ENCODE results near the gene FADD.

Gene FADD, protein sequence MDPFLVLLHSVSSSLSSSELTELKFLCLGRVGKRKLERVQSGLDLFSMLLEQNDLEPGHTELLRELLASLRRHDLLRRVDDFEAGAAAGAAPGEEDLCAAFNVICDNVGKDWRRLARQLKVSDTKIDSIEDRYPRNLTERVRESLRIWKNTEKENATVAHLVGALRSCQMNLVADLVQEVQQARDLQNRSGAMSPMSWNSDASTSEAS

DNA sequence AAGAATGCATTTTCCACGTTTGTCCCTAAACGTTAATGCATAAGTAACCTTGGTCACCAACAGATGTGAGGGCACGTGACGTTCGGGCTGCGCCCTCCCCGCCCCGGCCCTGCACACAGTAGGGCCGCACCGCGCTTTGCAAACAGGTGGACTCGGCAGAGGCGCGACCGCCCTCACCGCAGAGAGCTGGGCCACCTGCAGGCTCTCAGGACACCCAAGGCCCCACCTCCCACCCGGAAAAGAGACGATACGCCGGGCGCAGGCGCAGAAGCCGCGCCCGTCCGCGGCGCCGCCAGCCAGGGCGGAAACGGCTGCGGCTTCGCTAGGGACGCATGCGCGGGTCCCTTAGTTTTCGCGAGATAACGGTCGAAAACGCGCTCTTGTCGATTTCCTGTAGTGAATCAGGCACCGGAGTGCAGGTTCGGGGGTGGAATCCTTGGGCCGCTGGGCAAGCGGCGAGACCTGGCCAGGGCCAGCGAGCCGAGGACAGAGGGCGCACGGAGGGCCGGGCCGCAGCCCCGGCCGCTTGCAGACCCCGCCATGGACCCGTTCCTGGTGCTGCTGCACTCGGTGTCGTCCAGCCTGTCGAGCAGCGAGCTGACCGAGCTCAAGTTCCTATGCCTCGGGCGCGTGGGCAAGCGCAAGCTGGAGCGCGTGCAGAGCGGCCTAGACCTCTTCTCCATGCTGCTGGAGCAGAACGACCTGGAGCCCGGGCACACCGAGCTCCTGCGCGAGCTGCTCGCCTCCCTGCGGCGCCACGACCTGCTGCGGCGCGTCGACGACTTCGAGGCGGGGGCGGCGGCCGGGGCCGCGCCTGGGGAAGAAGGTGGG, at the start of gene FADD:
Gene FADD (plus strand): TSS at position 377 of the 831 bp plus-strand sequence. CDS start 164 bp downstream, at position 541.
- no peak for FAIRE-seq

DNA sequence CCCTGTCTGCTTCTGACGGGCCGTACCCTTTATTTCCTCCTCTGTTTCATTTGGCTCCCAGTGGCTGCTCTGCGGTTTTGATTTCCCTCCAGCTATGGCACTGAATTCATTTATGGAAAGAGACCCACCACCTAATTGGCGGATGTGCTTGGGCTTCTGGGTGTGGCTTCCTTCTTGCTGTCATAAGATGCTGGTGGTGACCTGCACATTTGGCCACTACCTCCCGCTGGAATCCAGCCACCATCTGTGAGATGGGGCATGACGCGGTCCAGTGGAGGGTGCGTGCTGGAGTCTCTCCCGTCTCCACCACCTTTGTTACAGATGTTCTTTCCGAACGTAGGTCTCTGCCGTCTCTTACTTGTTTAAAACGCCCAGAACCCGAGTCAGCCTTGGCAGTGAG, 47.7 kb upstream of the FADD start:
- no peak for FAIRE-seq

DNA sequence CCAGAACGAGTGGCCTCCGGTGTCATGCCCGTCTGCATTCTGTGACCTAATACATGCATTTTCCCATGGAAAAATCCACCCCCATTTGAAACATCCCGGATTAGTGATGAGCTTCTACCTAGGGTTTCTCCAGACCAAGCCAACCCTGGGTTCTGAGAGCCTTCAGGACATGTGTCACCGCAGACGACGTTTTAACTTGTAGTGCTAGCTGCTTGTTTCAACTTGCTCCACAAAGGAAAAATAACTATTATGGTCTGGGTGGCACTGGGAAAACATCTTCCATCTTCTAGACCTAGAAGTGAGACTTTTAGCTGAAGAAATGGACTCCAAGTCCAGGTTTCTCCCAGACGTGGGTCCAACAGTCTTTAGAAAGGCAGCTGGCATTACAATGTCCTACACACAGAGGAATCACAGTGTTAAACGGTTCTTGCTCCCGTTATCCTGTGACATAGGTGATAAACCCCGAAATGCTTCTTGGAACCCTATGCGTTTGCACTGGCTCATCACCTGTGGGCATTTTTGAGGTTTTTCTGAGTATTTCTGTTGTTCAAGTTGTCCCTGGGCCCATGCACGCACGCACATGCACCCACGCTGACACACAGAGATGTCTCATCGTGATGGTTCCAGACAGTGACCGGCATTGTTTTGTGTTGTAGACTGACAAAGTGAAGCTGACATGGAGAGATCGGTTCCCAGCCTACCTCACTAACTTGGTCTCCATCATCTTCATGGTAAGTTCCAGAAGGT, 46.6 kb upstream of the FADD start:
- no peak for FAIRE-seq

DNA sequence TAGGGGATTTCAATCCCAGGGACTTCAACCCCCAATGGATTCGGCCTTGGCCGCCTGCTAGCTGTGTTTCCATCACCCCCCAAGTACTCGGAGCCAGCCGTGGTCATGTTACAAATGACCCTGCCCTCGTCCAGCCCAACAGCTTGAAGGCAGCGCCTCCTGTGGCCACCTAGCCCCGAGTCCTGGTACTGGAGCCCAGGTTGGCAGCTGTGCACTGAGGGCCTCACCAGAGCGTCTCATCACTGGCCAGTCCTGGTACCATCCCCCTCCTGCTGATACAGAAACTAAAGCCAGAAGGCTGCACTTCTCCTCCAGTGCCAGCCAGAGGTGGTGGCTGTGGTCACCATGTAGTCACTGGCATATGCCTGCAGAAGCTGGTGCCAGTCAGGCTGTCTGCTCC, 44.9 kb upstream of the FADD start:
- no peak for FAIRE-seq

DNA sequence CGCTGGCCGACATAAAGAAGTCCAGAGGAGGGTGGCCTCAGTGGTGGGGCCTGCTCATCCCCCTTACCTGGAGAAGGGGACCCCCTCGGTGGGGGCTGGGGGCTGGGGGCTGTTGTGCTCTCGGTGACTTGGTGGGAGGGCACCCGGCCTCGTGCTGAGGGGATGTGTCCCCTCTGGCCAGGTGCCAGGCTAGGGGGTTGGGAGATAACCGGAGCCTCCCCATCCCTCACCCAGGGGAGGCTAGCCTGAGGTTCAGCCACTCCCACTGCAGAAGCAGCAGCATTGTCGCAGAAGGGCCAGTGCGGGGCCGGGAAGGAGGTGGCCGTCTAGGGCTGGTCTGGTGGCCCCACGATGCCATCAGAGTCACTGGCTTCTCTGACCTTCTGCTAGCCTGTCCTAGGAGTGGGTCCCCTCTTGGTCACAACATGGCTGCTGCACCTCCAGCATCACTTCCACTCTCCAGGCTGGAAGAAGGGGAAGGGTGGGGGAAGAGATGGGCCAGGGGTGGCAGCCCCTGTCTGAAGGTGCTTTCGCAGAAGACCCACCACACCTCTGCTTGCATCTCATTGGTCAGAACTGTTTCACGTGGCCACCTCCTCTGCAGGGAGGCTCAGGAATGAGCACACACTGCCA, 44.2 kb upstream of the FADD start:
- no peak for FAIRE-seq

DNA sequence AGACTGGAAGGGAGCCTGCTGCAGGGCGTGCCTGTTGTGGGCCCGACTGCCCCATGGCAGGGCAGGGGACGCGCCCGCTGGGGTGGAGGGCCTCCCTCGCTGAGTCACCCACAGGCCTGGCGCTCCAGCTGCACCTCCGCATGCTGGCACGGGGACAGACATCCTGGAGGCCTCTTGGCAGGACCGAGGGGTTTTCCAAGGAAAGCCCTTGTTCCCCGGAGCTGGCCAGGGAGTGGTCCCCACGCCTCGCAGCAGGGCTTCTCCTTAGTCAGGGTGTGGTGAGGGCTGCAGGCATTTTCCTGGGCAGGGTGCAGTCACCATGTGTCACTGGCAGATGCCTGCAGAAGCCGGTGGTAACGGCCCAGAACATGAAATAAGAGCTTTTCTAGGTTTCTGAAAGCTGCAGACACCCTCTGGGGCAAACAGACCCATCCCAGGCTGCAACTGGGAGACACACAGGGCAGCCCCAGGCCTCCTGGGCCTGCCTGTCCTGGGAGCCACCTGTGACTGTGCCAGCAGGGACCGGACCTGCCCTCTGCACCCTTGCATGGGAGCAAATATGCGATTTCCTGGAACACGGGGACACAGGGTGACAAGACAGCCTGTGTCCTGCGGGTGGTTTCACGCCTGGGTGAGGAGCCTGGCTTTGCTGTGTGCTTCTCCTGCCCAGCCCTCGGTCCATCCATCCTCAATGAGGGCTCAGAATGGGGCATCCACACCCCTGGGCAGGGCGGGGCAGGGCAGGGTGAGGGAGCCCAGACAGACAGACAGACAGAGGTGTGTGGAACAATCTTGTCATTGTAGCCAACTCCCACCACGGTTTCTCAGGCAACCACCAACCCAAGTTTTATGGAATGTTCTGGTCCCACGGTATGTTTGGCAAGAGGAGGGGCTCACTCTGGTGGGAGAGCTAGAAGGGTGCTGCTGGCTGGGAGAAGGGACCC, 43.2 kb upstream of the FADD start:
- no peak for FAIRE-seq

DNA sequence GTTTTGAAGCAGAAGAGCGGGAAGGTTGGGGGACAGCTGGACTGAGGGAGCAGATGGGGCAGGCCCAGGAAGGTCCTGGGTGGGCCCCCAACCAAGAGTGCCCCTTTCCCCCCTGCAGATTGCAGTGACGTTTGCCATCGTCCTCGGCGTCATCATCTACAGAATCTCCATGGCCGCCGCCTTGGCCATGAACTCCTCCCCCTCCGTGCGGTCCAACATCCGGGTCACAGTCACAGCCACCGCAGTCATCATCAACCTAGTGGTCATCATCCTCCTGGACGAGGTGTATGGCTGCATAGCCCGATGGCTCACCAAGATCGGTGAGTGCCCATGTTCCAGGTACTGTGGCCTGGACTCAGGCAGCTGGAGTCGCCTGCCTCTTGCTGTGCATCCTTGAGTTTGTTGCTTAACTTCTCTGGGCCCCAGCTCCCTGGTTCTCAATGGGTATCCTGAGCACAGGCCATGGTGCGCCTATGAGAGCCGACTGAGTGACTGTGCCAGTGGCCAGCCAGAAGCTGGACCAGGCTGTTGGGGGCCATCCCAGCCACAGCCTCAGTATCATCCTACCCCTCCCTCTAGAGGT, 42.0 kb upstream of the FADD start:
- no peak for FAIRE-seq

DNA sequence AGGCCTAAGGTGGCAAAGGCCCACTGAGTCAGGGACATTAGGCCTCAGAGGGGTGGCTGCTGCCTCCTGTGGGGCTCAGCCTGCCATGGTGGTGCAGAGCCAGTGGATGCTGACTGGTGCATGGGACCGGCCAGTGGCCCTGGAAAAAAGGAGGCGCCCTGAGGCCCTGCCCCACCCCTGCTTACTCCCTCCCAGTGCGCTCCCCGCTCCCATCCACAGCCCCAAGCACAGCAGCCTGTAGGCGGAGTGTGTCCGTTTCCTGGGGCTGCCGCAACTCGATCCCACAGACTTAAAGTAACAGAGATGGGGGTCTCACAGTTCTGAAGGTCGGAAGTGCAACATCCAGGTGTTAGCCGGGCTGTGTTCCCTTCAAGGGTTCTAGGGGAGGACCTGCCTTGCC, 38.4 kb upstream of the FADD start:
- FAIRE-seq, result no peak

DNA sequence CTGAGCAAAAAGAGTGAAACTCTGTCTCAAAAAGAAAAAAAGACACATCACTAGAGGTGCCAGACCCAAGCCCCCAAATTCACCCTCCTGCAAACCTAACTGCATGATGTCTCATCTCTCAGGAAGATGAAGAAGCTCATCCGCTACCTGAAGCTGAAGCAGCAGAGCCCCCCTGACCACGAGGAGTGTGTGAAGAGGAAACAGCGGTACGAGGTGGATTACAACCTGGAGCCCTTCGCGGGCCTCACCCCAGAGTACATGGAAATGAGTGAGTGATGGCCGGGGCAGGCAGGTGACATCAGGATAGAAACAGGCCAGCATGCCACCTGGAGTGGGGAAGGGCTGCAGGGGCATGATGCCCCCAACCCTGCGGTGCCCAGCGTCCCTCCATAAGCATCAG, 36.0 kb upstream of the FADD start:
- no peak for FAIRE-seq

DNA sequence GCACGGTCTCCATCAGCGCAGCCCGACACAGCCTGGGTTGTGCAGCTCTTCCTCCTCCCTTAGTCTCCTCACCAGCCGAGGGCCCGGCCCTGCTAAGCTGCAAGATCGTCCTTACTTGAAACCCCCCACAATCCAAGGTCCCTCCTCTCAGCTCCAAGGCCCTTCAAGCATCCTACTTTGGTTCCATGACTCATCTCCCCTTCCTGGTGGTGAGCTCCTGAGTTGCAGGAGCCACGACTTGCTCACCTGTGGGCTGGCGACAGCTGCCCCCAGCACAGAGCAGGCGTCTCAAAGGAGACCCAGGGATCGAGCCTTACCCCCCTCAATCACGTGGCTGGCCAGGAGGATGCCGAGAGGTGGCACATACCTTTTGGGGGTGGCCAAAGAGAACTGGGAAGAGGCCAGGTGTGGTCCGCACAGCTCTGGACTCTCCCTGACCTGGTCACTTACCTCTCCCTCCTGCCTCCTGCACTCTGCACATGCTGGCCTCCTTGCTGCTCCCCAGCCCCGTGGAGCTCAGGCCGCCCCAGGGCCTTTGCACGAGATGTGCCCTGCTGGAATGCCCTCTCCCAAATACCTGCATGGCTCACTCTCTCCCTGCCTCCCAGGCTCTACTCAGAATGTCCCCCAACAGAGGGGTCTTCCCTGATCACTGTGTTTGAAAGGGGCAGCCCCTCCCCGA, 35.2 kb upstream of the FADD start:
- no peak for FAIRE-seq

DNA sequence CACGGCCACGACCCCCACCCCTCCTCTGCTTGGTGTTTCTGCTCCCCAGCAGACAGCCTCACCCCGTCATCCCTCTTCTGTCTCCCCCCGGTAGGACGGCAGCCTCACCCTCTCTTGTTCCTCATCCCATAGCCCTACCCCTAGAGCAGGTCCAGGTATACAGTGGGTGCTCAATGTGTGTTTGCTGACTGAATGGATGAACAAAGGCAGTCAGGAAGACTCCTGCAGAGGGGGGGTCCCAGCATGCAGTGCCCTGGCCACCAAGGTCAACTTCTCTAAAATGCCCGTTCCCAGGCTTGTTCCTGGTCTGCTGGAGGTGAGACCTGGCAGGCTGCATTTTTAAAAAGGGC, 34.7 kb upstream of the FADD start:
- FAIRE-seq, result no peak

DNA sequence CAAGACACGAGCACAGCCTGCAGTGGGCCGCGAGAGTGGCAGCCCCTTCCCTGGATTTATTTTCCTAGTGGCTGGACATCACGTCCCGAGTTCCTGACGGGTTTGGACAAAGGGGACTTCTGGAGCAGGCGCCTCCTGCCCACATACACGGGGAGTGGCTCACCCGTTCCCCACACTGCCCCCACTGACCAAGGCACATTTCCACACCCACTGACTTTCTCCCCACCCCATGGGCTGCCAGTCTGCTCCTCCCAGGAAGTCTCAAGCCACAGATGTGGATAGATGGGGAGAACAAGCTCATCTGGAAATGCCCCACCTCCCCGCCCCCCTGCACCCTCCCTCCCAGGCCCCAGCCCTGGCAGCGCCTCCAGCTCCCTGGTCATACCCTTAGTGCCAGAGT, 34.0 kb upstream of the FADD start:
- FAIRE-seq, result no peak

DNA sequence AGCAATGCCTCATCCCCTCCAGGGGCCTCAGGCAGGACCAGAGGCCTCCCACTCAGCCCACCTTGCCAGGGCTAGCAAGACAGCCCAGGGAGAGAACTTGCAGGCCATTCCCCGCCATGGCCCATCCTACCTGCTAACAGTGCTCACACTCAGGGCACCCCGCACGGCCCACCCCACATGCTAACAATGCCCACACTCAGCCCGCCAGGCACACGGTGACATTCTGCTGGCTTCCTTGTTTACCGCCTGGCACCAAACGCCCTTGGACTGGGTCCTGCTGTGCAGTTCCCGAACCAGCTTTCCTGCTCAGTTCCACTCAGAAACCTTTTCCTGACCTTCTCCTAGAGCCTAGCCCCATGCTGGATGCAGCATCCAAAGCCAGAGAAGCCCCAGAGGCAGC, 33.5 kb upstream of the FADD start:
- FAIRE-seq, result no peak

DNA sequence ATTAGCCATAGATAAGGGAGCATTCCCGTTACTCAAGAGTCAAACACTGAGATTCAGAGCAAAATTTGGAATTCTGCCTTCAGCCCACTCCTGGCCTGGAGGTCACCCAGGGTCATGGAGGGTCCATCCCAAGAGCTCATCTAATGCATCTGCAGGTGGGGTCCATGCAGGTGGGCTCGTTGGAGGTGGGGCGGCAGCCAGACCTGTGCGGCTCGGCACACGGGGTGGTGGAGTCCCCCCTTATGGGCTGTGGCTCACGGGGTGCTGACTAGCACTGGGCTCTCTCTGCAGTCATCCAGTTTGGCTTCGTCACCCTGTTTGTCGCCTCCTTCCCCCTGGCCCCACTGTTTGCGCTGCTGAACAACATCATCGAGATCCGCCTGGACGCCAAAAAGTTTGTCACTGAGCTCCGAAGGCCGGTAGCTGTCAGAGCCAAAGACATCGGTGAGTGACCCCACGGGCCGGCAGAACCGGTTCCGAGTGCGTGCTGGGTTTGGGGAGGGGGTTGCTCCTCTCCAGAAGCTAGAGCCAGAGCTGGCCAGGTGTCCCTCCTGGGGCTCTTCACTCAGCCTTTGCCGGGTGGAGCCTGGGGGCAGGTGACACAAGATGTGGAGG, 32.4 kb upstream of the FADD start:
- no peak for FAIRE-seq

DNA sequence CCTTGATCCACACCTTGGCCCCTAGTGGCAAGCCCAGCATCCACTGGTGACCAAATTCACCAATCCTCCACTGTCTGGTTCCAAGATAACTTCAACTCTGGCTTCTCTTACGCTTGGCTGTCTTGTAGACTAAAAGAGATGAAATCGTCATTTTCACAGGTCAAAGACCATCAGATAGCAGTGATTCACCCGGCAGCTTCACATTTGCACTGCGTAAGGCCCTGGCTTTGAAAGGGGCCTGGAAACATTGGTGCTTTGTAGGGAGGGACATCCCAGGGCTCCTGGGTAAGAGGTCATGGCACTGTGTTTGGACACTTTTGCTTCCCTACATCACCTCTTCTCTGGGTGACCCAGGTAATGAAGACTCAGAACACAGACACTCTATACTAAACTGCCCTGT, 30.1 kb upstream of the FADD start:
- no peak for FAIRE-seq

DNA sequence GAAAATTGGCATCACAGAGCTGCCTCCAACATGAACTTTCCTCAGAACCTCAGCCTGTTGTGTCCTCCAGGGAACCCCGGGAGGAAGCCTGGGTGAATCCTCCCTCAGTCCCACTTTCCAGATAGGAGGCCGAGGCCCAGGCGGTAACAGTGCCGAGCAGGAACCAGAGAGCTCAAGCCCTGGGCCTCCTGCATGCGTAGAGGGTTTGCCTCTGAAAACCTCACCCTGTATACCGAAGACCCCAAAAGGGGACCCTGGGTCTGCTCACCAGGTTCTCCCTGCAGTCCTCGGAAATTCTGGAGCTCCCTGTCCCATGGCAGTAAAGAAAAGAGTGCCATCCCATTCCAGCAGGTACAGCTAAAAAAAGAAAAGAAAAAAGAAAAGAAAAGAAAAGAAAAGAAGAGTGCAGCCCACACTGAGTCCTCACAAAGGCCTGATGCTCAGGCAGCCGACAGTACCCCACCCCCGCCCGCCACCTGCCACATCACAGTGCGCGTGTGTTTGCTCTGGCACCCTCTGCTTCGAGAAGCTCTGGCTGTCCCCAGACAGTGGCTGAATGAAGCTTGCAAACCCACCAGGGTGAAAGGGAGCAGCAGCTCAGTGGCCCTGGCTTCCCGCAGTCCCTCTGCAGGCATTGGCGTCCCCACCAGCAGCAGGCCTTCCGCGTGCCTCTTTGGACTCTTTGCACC, 28.4 kb upstream of the FADD start:
- FAIRE-seq, result no peak

DNA sequence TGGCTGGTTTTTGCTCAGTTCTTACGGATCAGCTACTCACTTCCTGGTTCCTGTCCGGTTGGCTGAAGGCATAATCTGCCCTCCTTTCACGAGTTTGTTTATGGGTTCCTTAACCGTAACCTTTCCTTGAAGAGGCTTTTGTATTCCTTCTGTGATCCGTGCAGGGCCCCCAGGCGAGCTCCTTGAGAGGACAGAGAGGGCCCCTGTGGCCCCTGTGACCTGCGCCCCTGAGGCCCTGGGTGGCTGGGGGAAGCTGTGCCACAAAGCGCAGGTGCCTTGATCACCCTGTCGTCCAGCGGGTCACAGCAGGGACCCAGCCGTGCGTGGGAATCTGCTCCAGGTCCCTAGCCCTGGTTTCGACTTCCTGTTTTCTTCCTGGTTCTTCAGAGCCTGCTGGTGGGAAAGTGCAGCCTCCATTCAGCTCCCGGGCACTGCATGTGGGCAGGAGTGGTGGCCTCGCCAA, 27.8 kb upstream of the FADD start:
- FAIRE-seq, result no peak

DNA sequence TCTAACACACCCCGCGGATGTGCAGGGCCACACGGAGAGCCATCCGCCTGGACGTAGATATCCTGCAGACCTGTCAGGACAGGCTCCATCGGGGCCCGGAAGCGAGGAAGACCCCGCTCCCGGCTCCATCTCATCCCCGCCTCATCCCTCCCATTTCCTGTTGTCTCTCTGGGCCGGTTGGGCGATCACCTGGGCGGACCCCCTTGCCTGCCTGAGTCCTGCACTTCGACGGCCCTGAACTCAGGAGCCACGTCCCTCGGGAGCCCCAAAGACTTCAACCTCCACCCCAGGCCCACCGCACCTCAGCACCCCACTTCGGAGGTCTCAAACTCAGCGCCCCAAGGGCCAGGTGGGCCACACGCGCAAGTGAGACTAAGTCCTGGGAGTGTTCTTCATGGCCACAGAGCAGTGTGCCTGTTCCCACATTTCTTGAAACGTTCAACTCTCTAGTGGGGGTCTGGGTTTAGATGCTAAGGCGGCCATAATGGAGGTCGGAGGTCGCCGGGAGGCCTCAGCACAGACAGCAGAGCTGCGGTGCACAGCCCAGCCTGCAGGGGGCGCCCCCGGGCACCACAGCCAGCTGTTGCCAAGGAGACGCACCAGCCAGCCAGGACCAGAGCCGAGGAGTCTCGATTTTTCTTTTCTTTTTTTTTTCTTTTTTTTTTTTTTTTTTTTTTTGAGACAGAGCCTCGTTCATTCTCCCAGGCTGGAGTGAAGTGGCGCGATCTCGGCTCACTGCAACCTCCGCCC, 26.0 kb upstream of the FADD start:
- FAIRE-seq, result no peak

DNA sequence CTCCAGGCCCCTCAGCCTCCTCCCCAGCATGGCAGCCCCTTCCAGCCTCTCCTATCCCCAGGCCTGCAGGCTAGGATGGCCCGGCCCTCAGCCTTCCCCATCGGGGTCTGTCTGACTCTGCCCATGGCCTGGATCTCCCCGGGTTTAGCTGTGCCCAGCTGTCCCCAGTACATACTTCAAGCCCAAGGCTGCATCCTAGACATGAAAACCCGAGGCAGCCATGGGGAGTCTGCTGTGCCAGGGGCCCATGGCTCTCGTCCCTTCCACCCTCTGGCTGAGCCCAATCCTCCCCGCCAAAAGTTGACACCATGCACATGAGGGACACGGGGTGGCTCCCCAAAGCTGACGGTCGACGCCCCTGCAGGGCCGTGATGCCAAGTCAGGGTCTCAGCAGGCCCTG, 22.2 kb upstream of the FADD start:
- FAIRE-seq, result no peak

All from endometrium (tissue), 2 donors.